Subcutaneous abdominal adipose tissue (tissue), 5 donors: ENCODE data around the gene SLC43A3.

Source experiments
- H3K27ac ChIP-seq: one replicate; pipeline ENCODE4 v1.7.0; 2013; ENCODE audit warnings: low read depth, mild to moderate bottlenecking, inconsistent platforms, low read length, moderate library complexity
- H3K27me3 ChIP-seq, 5 donors: one replicate each; pipeline ENCODE4 v1.7.0; 2013; ENCODE audit warnings: low read length in 5 of 5, inconsistent platforms in 1 of 5; ENCODE audit not compliant: control insufficient read depth in 5 of 5, insufficient read depth in 4 of 5
- H3K36me3 ChIP-seq, 5 donors: one replicate each; pipeline ENCODE4 v1.7.0; 2013; ENCODE audit warnings: low read length in 5 of 5; ENCODE audit not compliant: control insufficient read depth in 5 of 5, insufficient read depth in 5 of 5
- H3K4me1 ChIP-seq, 5 donors: one replicate each; pipeline ENCODE4 v1.7.0; 2013; ENCODE audit warnings: low read length in 5 of 5, mild to moderate bottlenecking in 3 of 5, moderate library complexity in 1 of 5; ENCODE audit not compliant: control insufficient read depth in 5 of 5, insufficient read depth in 5 of 5
- H3K4me3 ChIP-seq, 5 donors: one replicate each; pipeline ENCODE4 v1.7.0; 2013; ENCODE audit warnings: low read length in 5 of 5, low read depth in 1 of 5
- H3K9ac ChIP-seq, 5 donors: one replicate each; pipeline ENCODE4 v1.7.0; 2013; ENCODE audit warnings: low read length in 5 of 5, mild to moderate bottlenecking in 4 of 5, moderate library complexity in 3 of 5
- H3K9me3 ChIP-seq, 5 donors: one replicate each; pipeline ENCODE4 v1.7.0; 2013; ENCODE audit warnings: low read length in 5 of 5; ENCODE audit not compliant: control insufficient read depth in 5 of 5
- donor health status: healthy.
- donor health status: healthy.
- donor health status: healthy.
- donor health status: healthy.
- donor health status: healthy.

Gene SLC43A3

GRCh38 chr11:57399221-57399620 is 27.7 kb downstream of the SLC43A3 start:
- peaks cover 0 to 3% (median 0%) of the 10 kb centered on the region in 5 donors for H3K36me3 ChIP-seq
- H3K27me3 ChIP-seq = peaks cover 0 to 4% (median 0%) of the 10 kb centered on the region in 5 donors
- H3K4me3 ChIP-seq = no peak overlapping the region
- H3K9ac ChIP-seq = no peak overlapping the region
- H3K27ac ChIP-seq = no peak overlapping the region
- no peaks in the 10 kb centered on the region for H3K4me1 ChIP-seq
- H3K9me3 ChIP-seq = no peaks in the 10 kb centered on the region

- peaks cover 0 to 4% (median 0%) of the 10 kb centered on the region in 5 donors for H3K27me3 ChIP-seq
- H3K4me3 ChIP-seq = no peak overlapping the region
- no peak overlapping the region for H3K9ac ChIP-seq
- no peaks in the 10 kb centered on the region for H3K9me3 ChIP-seq
- H3K27ac ChIP-seq = no peak overlapping the region
- no peaks in the 10 kb centered on the region for H3K4me1 ChIP-seq
- H3K36me3 ChIP-seq = no peaks in the 10 kb centered on the region
Observed at GRCh38 chr11:57397394-57397990, 29.4 kb downstream of the SLC43A3 start.

GRCh38 chr11:57396744-57397143 is 30.2 kb downstream of the SLC43A3 start:
- H3K36me3 ChIP-seq = no peaks in the 10 kb centered on the region
- H3K4me1 ChIP-seq = no peaks in the 10 kb centered on the region
- no peak overlapping the region for H3K4me3 ChIP-seq
- H3K9me3 ChIP-seq = no peaks in the 10 kb centered on the region
- no peak overlapping the region for H3K27ac ChIP-seq
- peaks cover 0 to 4% (median 0%) of the 10 kb centered on the region in 5 donors for H3K27me3 ChIP-seq
- no peak overlapping the region for H3K9ac ChIP-seq

- H3K4me3 ChIP-seq = no peak overlapping the region
- no peaks in the 10 kb centered on the region for H3K4me1 ChIP-seq
- no peaks in the 10 kb centered on the region for H3K27me3 ChIP-seq
- H3K36me3 ChIP-seq = no peaks in the 10 kb centered on the region
- no peak overlapping the region for H3K9ac ChIP-seq
- H3K27ac ChIP-seq = no peak overlapping the region
- no peaks in the 10 kb centered on the region for H3K9me3 ChIP-seq
Observed at GRCh38 chr11:57395905-57396623, 30.9 kb downstream of the SLC43A3 start.

GRCh38 chr11:57394203-57394965 is 32.5 kb downstream of the SLC43A3 start:
- H3K4me1 ChIP-seq = no peaks in the 10 kb centered on the region
- H3K9ac ChIP-seq = no peak overlapping the region
- H3K9me3 ChIP-seq = no peaks in the 10 kb centered on the region
- H3K27ac ChIP-seq = no peak overlapping the region
- no peaks in the 10 kb centered on the region for H3K27me3 ChIP-seq
- H3K4me3 ChIP-seq = no peak overlapping the region
- no peaks in the 10 kb centered on the region for H3K36me3 ChIP-seq

GRCh38 chr11:57392763-57393105 is 34.2 kb downstream of the SLC43A3 start:
- Histone ChIP-seq H3K27me3 (no peaks in the 10 kb centered on the region), H3K4me3 (no peak overlapping the region), H3K9me3 (no peaks in the 10 kb centered on the region), H3K9ac (no peak overlapping the region), H3K27ac (no peak overlapping the region), H3K4me1 (no peaks in the 10 kb centered on the region), H3K36me3 (no peaks in the 10 kb centered on the region)

- Histone ChIP-seq H3K9me3 (no peaks in the 10 kb centered on the region), H3K36me3 (no peaks in the 10 kb centered on the region), H3K9ac (no peak overlapping the region), H3K27ac (no peak overlapping the region), H3K27me3 (no peaks in the 10 kb centered on the region), H3K4me1 (peaks cover 0 to 2% (median 0%) of the 10 kb centered on the region in 5 donors), H3K4me3 (no peak overlapping the region)
Observed at GRCh38 chr11:57392066-57392762, 34.7 kb downstream of the SLC43A3 start.

GRCh38 chr11:57391539-57391938 is 35.4 kb downstream of the SLC43A3 start:
- Histone ChIP-seq H3K27me3 (no peaks in the 10 kb centered on the region), H3K27ac (no peak overlapping the region), H3K9me3 (no peaks in the 10 kb centered on the region), H3K4me1 (peaks cover 0 to 2% (median 0%) of the 10 kb centered on the region in 5 donors), H3K9ac (no peak overlapping the region), H3K36me3 (no peaks in the 10 kb centered on the region), H3K4me3 (no peak overlapping the region)

- Histone ChIP-seq H3K9ac (no peak overlapping the region), H3K27me3 (no peaks in the 10 kb centered on the region), H3K4me3 (no peak overlapping the region), H3K36me3 (no peaks in the 10 kb centered on the region), H3K27ac (no peak overlapping the region), H3K4me1 (peaks cover 0 to 3% (median 0%) of the 10 kb centered on the region in 5 donors), H3K9me3 (no peaks in the 10 kb centered on the region)
Observed at GRCh38 chr11:57391111-57391510, 35.8 kb downstream of the SLC43A3 start.

- Histone ChIP-seq H3K36me3 (no peaks in the 10 kb centered on the region), H3K27ac (no peak within 1 kb of the TSS), H3K9ac (no peak within 1 kb of the TSS), H3K4me1 (peaks cover 0 to 3% (median 0%) of the 10 kb centered on the region in 5 donors), H3K27me3 (no peaks in the 10 kb centered on the region), H3K9me3 (no peaks in the 10 kb centered on the region), H3K4me3 (no peak within 1 kb of the TSS)
Observed at GRCh38 chr11:57390535-57390934, 36.4 kb downstream of the SLC43A3 start, which contains the start of gene PRG2. Gene PRG2 (minus strand): TSS chr11:57390650. CDS start chr11:57389944, 706 bp downstream.
